Smooth muscle cell (in vitro differentiated cells): ENCODE results near the gene PCARE. TPM values are rescaled to one million over a fixed set of nuclear protein-coding genes. Genes with fewer than 3 reads are reported as not detected.

Source experiments
- DNase-seq: peaks from one replicate; lab custom pipeline; 2025; ENCODE audit not compliant: unreplicated experiment; lab: John Stamatoyannopoulos, UW
- H2AFZ ChIP-seq: fragments of 200-600 bp; sonication (generic); 2 replicates; pipeline ENCODE4 v1.6.0; 2016; ENCODE audit warnings: antibody characterized with exemption, low read depth, mild to moderate bottlenecking
- H3F3A ChIP-seq: fragments of 200-600 bp; sonication (generic); 2 replicates; pipeline ENCODE4 v1.6.0; 2017; ENCODE audit warnings: antibody characterized with exemption, low read depth
- H3K27ac ChIP-seq: fragments of 200-600 bp; sonication (generic); 2 replicates; pipeline ENCODE4 v1.5.1; 2016; ENCODE audit warnings: low read depth, mild to moderate bottlenecking
- H3K27me3 ChIP-seq: fragments of 200-600 bp; sonication (generic); 2 replicates; pipeline ENCODE4 v1.6.1; 2016; ENCODE audit warnings: low read depth, mild to moderate bottlenecking
- H3K36me3 ChIP-seq: fragments of 200-600 bp; sonication (generic); 2 replicates; pipeline ENCODE4 v1.5.1; 2016; ENCODE audit warnings: low read depth
- H3K4me1 ChIP-seq: fragments of 200-600 bp; sonication (generic); 2 replicates; pipeline ENCODE4 v1.5.1; 2016; ENCODE audit warnings: low read depth
- H3K4me2 ChIP-seq: fragments of 200-600 bp; sonication (generic); 2 replicates; pipeline ENCODE4 v1.6.0; 2016; ENCODE audit warnings: mild to moderate bottlenecking
- H3K4me3 ChIP-seq: fragments of 200-600 bp; sonication (generic); 2 replicates; pipeline ENCODE4 v1.5.1; 2016; ENCODE audit warnings: mild to moderate bottlenecking
- H3K79me2 ChIP-seq: fragments of 200-600 bp; sonication (generic); 2 replicates; pipeline ENCODE4 v1.6.0; 2016; ENCODE audit warnings: low read depth, mild to moderate bottlenecking
- H3K9ac ChIP-seq: fragments of 200-600 bp; sonication (generic); 2 replicates; pipeline ENCODE4 v1.6.0; 2016; ENCODE audit warnings: low read depth
- H3K9me3 ChIP-seq: fragments of 200-600 bp; sonication (generic); replicated peaks from 2 replicates; pipeline ENCODE4 v1.5.1; 2016; ENCODE audit warnings: low read depth
- H4K20me1 ChIP-seq: fragments of 200-600 bp; sonication (generic); 2 replicates; pipeline ENCODE4 v1.6.0; 2016; ENCODE audit warnings: low read depth
- WGBS: methylation state at CpG from one replicate; pipeline ENCODE4 v1.1.7; 2016; ENCODE audit warnings: low lambda C conversion rate; 5-methylcytosine and 5-hydroxymethylcytosine counted together
- polyA plus RNA-seq: library from polyadenylated mRNA; unstranded; fragments of >200 nt; fragmentation: Nextera tagmentation; extraction: Ambion mirVana; gene quantifications from 2 replicates; pipeline ENCODE4 v1.2.1, GENCODE V29; 2016
- total RNA-seq: library from RNA; depleted of rRNA; stranded (reverse); fragments of >200 nt; gene quantifications from 2 replicates; pipeline ENCODE4 v1.2.3, GENCODE V29; 2014
- TF ChIP-seq, protein P1 (sequence below): fragments of 200-600 bp; sonication (generic); IDR thresholded peaks from 2 replicates; pipeline ENCODE4 v1.5.1; 2017; ENCODE audit warnings: borderline replicate concordance, mild to moderate bottlenecking, antibody characterized with exemption; ENCODE audit not compliant: insufficient read depth, poor library complexity, severe bottlenecking

Gene PCARE
- total and polyA plus RNA-seq, 2 experiments from 2014 or later, result not detected

DNA sequence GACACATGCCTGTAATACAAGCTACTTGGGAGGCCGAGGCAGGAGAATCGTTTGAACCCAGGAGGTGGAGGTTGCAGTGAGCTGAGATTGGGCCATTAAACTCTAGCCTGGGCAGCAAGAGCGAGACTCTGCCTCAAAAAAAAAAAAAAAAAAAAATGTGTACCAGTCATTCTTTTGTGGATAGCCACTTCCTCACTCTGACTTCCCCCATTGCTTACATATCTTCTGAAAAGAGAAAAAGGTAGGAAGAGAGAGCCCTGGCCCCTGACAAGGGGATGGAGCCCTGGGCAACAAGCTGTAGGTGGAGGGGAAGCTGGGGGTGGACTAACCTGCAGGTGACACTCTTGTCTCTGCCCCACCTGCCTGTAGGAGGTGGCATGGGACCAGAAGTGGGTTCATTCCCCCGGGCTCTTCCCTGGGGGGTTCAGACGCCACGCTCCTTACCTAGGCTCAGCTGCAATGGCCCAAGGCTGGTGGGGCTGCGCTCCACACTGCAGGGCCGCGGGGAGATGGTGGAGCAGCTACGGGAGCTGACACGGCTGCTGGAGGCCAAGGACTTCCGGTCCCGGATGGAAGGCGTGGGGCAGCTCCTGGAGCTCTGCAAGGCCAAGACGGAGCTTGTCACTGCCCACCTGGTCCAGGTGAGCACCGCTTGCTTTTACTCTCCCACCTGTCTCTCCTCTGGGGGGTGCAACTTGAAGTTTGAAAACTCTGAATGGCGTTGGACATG, 39.1 kb downstream of the PCARE start:
- DNase-seq, result no peak
- no peaks in the 10 kb centered on the region for H3K4me1 ChIP-seq
- H3K79me2 ChIP-seq, result no peaks in the 10 kb centered on the region
- no peak overlapping the region for H3K4me2 ChIP-seq
- H4K20me1 ChIP-seq, result no peaks in the 10 kb centered on the region
- no peaks in the 10 kb centered on the region for H3K36me3 ChIP-seq
- 96% methylated on average over 17 of the region's 17 CpGs for WGBS
- no peaks in the 10 kb centered on the region for H3F3A ChIP-seq
- H3K9me3 ChIP-seq, result no peaks in the 10 kb centered on the region
- H3K4me3 ChIP-seq, result no peak overlapping the region
- H2AFZ ChIP-seq, result no peak overlapping the region
- no peak overlapping the region for H3K27ac ChIP-seq
- TF ChIP-seq, protein P1, sequence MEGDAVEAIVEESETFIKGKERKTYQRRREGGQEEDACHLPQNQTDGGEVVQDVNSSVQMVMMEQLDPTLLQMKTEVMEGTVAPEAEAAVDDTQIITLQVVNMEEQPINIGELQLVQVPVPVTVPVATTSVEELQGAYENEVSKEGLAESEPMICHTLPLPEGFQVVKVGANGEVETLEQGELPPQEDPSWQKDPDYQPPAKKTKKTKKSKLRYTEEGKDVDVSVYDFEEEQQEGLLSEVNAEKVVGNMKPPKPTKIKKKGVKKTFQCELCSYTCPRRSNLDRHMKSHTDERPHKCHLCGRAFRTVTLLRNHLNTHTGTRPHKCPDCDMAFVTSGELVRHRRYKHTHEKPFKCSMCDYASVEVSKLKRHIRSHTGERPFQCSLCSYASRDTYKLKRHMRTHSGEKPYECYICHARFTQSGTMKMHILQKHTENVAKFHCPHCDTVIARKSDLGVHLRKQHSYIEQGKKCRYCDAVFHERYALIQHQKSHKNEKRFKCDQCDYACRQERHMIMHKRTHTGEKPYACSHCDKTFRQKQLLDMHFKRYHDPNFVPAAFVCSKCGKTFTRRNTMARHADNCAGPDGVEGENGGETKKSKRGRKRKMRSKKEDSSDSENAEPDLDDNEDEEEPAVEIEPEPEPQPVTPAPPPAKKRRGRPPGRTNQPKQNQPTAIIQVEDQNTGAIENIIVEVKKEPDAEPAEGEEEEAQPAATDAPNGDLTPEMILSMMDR, result no peak
- H3K27me3 ChIP-seq, result no peaks in the 10 kb centered on the region
- no peak overlapping the region for H3K9ac ChIP-seq

DNA sequence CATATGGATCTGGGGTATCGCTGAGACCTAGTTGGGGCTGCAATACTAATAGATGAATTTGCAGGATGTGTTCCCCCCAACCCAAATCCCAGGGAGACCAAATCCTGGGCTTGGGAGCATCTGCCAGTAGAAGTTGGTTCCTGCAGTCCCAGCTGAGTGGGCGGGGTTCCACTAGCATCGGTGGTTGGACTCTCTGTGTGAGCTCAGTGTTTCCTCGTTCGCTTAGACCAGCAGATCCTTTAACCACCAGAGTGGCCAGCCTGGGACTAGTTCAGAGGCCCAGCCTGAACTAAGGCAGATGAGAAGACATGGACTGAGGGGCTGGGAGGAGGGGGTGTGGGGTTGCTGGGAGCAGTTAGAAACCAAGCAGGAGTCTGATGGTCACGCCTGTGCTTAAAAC, 40.7 kb downstream of the PCARE start:
- TF ChIP-seq, protein P1, result no peak
- H3K9me3 ChIP-seq, result no peaks in the 10 kb centered on the region
- no peak overlapping the region for H3K4me3 ChIP-seq
- H3K9ac ChIP-seq, result no peak overlapping the region
- no peak overlapping the region for H2AFZ ChIP-seq
- H3K4me1 ChIP-seq, result no peaks in the 10 kb centered on the region
- H3K4me2 ChIP-seq, result no peak overlapping the region
- no peak overlapping the region for H3K27ac ChIP-seq
- no peaks in the 10 kb centered on the region for H3K27me3 ChIP-seq
- 75% methylated on average over 6 of the region's 6 CpGs for WGBS
- DNase-seq, result no peak
- H3F3A ChIP-seq, result no peaks in the 10 kb centered on the region
- H4K20me1 ChIP-seq, result no peaks in the 10 kb centered on the region
- no peaks in the 10 kb centered on the region for H3K79me2 ChIP-seq
- H3K36me3 ChIP-seq, result no peaks in the 10 kb centered on the region

DNA sequence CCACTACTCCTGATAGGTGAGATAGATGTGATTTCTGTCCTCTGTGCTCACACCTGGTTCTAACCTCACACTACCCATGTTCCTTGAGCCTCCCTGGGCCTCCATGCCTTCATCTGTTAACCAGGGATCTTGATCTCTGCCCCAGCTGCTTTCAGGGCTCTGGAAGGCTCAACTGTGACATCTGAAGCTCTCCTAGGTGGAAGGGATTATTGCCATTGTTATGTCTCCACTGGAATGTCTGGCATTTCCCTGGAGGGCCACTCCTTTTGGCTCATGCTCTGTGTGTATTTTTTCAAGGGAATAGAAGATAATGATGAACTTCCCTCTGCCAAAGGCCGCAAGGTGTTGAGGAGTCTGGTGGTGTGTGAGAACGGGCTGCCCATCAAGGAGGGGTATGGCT, 41.2 kb downstream of the PCARE start:
- Histone ChIP-seq H3K9me3 (no peaks in the 10 kb centered on the region), H3K4me3 (no peak overlapping the region), H3K27me3 (no peaks in the 10 kb centered on the region), H3K4me2 (no peak overlapping the region), H2AFZ (no peak overlapping the region), H3K27ac (no peak overlapping the region), H3K4me1 (no peaks in the 10 kb centered on the region), H4K20me1 (no peaks in the 10 kb centered on the region), H3K9ac (no peak overlapping the region), H3K79me2 (no peaks in the 10 kb centered on the region), H3F3A (no peaks in the 10 kb centered on the region), H3K36me3 (no peaks in the 10 kb centered on the region)
- 79% methylated on average over 2 of the region's 2 CpGs for WGBS
- no peak for DNase-seq
- TF ChIP-seq, protein P1, result no peak

DNA sequence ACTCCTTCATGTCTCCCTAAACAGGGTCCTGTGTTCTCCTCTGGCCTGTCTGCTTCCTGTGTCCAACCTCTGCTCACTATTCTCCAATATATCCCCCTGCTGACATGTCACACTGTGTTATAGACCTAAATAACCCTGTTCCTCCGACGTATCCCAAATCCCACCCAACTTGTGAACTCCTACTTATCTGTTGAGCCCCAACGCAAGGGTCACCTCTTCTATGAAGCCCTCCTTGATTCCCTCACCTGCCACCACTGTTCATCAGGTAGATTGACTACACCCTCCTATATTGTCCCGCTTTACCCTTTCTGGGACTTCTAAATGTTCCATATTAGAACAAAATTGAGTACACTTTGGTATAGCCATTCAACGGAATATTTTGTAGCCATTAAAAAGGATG, 42.1 kb downstream of the PCARE start:
- TF ChIP-seq, protein P1, result no peak

More for the DNA sequence above, 42.1 kb downstream of the PCARE start:
- H4K20me1 ChIP-seq, result no peaks in the 10 kb centered on the region
- H3K4me3 ChIP-seq, result no peak overlapping the region
- H3K27me3 ChIP-seq, result no peaks in the 10 kb centered on the region
- WGBS, result 97% methylated on average over 5 of the region's 5 CpGs
- H2AFZ ChIP-seq, result no peak overlapping the region
- no peak overlapping the region for H3K9ac ChIP-seq
- H3K27ac ChIP-seq, result no peak overlapping the region
- no peaks in the 10 kb centered on the region for H3K79me2 ChIP-seq
- no peaks in the 10 kb centered on the region for H3K9me3 ChIP-seq
- no peak overlapping the region for H3K4me2 ChIP-seq
- no peaks in the 10 kb centered on the region for H3K36me3 ChIP-seq
- H3K4me1 ChIP-seq, result no peaks in the 10 kb centered on the region
- no peaks in the 10 kb centered on the region for H3F3A ChIP-seq
- DNase-seq, result no peak
